NCI-H2107 (cell line): Measurements from ENCODE around the gene GALM.
"Not testable (repeated sequence)": the region's sequence is repeated elsewhere in the genome, so short reads cannot be mapped to it uniquely, and the experiment has no call there.

ENCODE experiments used
- DNase-seq: peaks from one replicate; lab custom pipeline; 2025; lab: John Stamatoyannopoulos, UW

Gene GALM

DNA sequence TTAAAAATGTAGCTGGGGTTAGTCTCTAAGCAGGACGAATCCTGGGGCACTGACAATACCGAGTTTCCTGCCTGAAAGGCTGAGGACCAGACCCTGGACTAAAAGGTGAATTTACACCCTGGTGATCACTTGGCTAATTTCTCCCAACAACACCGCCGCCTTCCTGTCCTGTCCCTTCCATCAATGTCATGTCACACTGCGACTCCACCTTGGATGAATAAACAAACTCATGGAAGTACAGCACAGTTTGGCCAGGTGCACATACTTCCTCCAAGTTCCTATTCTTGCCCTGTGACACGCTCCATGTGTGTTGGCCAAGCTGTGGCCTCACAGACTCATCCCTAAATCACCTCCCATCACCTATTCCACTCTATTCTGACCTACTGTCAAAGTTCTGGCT lies 15.9 kb upstream of the GALM start:
- DNase-seq = no peak

DNA sequence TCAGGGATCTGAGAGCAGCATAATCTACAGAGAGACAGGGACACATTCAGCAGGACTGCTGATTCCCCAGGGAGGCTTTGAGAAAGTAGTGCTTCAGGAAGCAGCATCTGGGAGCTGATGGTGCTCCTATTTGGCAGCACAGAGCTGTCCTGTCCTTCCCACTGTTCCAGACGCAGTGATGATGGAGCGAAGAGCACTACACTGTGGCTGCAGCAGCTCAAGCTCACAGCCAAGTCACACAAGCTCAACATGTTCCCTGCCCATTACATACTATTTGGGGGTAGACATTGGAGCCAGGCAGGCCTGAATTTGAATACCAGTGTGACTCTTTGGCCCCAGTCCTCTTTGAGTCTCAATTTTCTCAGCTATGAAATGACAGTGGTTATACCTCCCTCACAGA lies 15.2 kb upstream of the GALM start:
- DNase-seq = no peak

DNA sequence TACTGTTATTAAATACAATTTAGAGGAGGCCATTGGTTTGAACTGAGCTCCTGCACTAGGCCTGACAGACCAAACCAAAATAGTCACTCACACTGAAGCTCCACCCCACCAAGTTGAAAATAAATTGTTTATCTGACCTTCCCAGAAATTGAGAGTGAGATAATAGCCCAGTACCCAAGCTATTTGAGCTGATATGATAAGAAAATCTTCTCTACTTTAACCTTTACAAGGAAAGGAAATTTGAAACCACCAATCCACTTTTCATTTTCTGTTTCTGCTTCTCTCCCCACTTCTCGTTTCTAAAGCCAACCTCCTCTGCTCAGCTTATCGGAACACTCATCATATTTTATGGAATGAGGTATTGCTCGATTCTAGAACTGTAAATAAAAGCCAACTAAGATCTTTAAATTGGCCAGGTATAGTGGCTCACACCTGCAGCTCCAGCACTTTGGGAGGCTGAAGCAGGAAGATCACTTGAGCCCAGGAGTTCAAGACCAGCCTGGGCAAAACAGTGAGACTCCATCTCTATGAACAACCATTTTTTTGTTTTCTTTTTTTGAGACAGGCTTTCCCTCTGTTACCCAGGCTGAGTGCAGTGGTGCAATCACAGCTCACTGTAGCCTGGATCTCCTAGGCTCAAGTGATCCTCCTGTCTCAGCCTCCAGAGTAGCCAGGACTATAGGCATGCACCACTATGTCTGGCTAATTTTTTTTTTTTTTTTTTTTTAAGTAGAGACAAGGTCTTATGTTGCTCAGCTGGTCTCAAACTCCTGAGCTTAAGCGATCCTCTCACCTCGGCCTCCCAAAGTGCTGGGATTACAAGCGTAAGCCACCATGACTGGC lies 13.3 kb upstream of the GALM start:
- DNase-seq = no peak

- DNase-seq = no peak
Measured at GRCh38 chr2:38653380-38653714, 12.6 kb upstream of the GALM start.

GRCh38 chr2:38653715-38654527 lies 12.0 kb upstream of the GALM start:
- no peak for DNase-seq

DNA sequence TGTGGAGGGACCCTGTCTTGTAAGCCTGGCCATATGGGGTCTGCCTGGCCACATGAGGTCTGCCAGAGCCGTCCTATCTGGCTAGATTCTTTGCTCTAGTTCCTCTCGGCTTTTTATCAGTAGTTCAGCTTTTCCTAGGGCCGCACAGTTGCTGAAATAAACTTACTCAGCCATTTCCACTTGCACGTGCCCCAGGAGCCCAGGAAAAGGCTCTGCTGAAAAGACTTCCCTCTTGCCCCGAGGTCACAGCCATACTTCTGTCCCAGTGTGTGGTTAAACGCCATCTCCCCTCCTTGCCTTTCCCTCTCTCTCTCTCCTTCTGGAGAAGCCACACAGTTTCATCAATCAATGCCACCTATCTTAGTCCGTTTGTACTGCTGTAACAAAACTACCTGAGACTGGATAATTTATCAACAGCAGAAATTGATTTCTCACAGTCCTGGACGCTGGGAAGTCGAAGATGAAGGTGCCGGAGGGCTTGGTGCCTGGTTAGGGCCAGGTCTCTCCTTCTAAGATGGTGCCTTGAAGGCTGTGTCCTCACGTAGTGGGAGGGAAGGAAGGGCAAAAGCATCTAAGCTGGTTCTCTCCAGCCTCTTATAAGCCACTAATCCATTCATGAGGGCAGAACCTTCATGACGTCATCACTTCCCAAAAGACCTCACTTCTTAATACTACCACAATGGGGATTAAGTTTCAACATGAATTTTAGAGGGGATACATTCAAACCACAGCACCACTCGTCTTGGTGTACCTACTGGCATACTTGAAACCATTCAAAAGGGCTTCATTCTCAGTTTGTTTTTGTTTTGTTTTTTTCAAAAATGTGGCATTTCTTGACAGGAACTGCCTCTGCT lies 11.2 kb upstream of the GALM start:
- DNase-seq = no peak

DNA sequence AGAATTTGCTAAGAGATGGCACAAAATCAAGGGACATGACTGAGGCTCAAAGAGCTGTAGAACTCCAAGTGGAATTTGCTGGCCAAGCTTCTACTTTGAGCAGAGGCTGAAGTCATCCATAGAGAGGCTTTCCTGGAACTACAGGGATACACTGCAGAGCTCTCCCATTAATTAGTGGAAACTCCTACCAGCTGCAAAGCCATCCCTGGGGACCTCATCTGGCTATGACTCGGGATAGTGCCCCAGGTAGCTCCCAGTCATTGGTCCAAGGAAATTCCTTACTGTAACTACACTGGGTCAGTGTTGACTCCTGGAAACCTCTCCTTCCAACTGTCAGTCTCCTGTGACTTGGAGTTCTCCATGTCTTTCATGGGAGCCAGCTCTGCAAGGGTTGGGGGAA lies 10.5 kb upstream of the GALM start:
- DNase-seq = no peak

DNA sequence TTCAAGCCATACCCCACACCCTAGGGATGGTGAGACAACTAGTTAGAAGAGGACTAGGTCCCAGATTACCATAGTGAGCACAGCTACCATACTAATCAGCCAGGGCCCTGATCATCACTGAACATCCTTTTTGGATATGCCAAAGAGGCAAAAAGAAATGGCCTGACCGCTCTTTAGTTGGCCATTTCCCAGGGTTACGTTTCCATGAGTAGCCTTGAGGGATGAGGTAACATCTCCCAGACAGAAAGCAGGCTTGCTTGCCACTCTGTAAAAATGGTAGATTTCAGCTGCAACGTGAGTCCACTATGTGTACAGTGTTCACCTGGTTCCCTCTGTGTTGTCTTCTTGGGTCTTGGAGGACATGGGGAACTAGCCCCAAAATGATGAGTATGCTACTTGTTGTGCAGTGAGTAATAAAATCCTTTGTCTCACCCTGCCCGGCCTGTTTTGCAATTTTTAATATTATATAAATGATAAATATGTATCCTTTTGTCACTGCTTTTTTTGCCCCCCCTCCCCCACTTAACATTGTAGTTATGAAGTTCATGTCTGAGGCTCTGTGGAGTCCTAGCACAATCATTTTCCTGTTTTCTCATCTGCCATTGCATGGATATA lies 8.9 kb upstream of the GALM start:
- no peak for DNase-seq

DNA sequence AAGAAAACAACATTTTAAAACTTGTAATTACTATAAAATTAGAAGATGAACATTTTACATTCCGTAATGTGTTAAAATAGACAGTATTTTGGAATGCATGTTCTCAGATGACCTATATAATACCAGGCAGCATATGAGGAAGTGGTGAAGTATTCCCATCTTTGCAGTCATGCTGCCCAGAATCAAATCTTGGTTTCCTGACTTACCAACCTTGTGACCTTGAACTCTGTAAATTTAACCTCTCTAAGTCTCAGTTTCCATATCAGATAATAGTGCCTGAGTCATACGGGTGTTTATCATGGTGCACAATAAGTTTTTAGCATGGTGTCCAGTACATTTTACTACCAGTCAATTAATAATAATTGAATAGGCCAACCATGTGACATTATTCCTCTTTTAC lies 7.3 kb upstream of the GALM start:
- no peak for DNase-seq

DNA sequence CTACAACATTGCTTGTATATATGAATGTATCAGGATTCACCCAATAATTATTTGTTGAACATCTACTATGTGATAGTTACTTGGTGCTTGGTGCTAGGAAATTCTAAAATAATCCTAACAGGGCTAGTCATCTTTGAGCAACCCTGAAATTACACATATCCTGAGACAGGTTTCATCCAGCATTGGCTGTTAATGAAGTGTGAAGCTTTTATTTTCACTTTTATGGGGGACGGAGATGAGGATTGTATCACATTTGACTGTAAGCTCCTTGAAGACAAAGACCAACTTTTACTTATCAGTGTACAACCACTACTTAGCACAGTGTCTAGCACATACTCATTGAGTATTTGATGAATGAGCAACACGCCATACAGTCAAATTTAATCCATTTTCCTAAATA lies 6.8 kb upstream of the GALM start:
- DNase-seq = no peak

- no peak for DNase-seq
Measured at GRCh38 chr2:38660282-38660681, 5.6 kb upstream of the GALM start.

GRCh38 chr2:38661306-38661705 lies 4.6 kb upstream of the GALM start:
- no peak for DNase-seq

DNA sequence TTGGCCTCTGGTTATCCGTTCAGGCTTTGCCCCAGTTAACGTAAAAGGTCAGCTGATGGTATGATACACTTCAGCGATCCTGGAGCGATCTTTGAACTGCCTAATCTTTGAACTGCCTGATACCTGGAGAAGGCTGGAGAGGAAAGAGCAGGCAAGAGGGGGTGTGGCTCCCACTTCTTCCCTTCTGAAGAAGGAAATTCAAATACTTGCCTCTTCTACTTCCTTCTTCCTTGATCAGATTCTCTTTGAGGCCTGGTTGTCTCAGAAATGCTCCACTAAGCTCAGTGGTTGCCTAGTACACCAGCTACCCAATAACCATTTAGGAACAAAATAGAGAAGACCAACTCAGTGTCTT lies 619 bp downstream of the GALM start:
- DNase-seq = no peak

DNA sequence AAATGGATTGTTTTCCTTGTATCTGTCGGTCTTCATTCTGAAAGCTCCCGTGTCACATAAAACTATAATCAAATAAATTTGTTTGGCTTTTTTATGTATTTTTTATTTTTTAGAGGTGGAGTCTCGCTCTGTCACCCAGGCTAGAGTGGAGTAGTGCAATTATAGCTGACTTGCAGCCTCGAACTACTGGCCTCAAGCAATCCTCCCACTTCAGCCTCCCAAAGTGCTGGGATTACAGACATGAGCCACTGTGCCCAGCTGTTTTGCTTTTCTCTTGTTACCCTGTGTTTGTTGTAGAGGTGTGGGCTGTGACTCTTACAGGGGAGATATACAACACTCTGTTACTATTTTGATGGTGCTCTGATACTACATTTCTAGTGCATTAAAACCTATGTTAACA lies 2.2 kb downstream of the GALM start:
- DNase-seq = no peak

- DNase-seq = no peak
Measured at GRCh38 chr2:38668779-38669479, 3.0 kb downstream of the GALM start.

DNA sequence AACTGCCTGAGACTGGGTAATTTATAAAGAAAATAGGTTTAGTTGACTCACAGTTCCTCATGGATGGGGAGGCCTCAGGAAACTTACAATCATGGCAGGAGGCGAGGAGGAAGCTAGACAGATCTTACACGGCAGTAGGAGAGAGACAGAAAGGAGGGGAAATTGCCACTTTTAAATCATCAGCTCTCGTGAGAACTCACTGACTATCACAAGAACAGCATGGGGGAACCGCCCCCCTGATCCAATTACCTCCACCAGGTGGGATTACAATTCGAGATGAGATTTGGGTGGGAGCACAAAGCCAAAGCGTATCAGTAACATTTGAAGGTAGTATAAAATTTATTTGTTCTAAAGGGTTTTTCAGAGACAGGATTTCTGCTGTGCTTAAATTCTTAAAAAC lies 5.4 kb downstream of the GALM start:
- no peak for DNase-seq

DNA sequence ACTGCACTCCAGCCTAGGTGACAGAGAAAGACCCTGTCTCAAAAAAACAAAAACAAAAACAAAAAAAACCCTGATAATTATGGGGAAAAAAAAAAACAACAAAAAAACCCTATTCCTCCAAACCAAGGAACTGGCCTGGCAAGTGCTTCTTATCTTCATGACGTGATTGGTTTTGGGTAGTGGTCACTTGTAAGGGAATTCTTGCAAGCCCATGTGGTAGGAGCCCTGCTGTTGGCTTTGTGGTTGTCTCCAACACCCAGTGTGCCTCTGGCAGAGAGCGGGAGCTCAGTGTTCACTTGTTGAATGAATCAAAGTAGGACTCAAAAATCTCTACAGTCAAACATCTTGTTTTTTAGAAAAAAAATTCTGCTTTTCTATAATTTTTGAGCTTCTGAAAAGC lies 6.0 kb downstream of the GALM start:
- no peak for DNase-seq

DNA sequence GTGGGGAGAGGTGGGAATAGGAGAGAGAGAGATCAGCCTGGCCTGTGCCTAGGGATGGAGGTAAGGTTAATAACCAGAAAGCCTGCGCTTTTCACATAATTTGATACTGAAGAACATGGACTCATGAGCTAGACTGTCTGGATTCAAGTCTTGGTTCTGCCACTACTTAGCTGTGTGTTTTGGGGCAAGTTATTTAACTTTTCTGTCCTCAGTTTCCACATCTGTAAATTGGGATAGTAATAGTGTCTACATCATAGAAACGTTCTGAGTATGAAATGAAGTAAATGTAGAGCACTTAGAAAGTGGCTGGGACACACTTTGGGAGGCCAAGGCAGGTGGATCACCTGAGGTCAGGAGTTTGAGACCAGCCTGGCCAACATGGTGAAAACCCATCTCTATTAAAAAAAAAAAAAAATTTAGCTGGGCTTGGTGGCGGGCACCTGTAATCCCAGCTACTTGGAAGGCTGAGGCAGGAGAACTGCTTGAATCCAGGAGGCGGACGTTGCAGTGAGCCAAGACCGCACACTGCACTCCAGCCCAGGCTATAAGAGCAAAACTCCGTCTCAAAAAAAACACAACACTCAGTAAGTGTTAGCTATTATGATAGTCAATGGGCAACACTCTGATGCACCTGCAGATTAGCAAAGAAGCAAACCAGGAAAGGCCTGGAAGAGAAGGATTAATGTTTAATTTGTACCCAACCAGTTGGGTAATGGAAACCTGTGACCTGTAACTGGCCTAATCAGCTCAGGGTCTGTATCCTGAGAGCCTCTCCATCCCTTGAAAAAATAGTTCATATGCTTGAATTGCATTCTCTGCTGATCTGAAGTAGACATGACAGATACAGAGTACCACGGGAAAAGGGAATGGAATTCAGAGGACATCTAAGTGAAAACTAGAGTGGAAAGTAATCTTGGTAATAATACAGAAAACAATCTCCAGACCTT lies 6.8 kb downstream of the GALM start:
- DNase-seq = no peak

DNA sequence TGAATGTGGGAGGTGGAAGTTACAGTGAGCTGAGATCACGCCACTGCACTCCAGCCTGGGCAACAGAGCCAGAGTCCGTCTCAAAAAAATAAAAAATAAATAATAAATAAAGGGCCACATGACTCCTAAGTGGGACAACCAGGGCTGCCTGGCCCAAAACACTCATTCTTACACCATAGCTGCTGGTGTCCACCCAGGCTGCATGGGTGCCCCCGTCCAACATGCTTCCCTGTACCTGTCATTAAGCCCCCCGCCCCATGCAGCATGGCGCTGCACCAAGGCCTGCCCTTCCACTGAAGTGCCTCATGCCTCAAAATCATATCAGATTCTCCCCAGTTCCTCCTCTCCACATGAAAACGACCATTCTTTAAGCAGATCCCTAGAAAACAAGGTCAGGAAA lies 10.8 kb downstream of the GALM start:
- DNase-seq = no peak

GRCh38 chr2:38680868-38681267 lies 15.0 kb downstream of the GALM start:
- DNase-seq = not testable (repeated sequence)
